CD4-positive, alpha-beta T cell (primary cell): ENCODE data around the gene SMIM28. TPM values are rescaled to one million over a fixed set of nuclear protein-coding genes. Genes with fewer than 3 reads are reported as not detected.

ENCODE experiments used
- ATAC-seq: fragments of 200-7000 bp; cut with Tn5 transposase; one replicate; pipeline ENCODE4 v1.10.0; 2022; ENCODE audit warnings: mild to moderate bottlenecking; ENCODE audit not compliant: poor library complexity
- CTCF ChIA-PET: fragments of 350-600 bp; sonication (Branson Sonifier 250); formaldehyde crosslinking; loops from one replicate; lab custom pipeline; 2021; ENCODE audit warnings: antibody characterized with exemption, inconsistent platforms; lab: Charles Lee
- POLR2A ChIA-PET: fragments of 350-600 bp; sonication (Branson Sonifier 250); formaldehyde crosslinking; loops from one replicate; lab custom pipeline; 2021; ENCODE audit warnings: antibody characterized with exemption, inconsistent platforms; lab: Charles Lee
- DNase-seq, 14 experiments: peaks; one replicate each; pipeline ENCODE4 v3.0.0-alpha.2; 2013 to 2020; ENCODE audit warnings: mixed read lengths in 2 of 14
- H3K27ac ChIP-seq, 2 donors: one replicate each; pipeline versions ENCODE4 v1.5.1 to v1.7.0; 2013; ENCODE audit warnings: low read length in 2 of 2, low read depth in 1 of 2, mild to moderate bottlenecking in 1 of 2
- H3K27me3 ChIP-seq, 2 experiments: 1 replicate in 1 of 2; 2 replicates in 1 of 2; pipeline versions ENCODE4 v1.6.1 to v1.7.0; 2013; ENCODE audit warnings: low read length in 2 of 2, control low read depth in 1 of 2, mild to moderate bottlenecking in 1 of 2, moderate library complexity in 1 of 2; ENCODE audit not compliant: insufficient read depth in 2 of 2, control insufficient read depth in 1 of 2
- H3K36me3 ChIP-seq: one replicate; pipeline ENCODE4 v1.6.1; 2013; ENCODE audit warnings: low read length, control low read depth; ENCODE audit not compliant: insufficient read depth
- H3K4me1 ChIP-seq: one replicate; pipeline ENCODE4 v1.6.1; 2013; ENCODE audit warnings: low read length, control low read depth; ENCODE audit not compliant: insufficient read depth
- H3K4me3 ChIP-seq: one replicate; pipeline ENCODE4 v1.5.1; 2013; ENCODE audit warnings: mild to moderate bottlenecking, low read length, moderate library complexity
- H3K9me3 ChIP-seq, 2 experiments: 1 replicate in 1 of 2; 2 replicates in 1 of 2; pipeline versions ENCODE4 v1.6.1 to v1.7.0; 2013; ENCODE audit warnings: low read length in 2 of 2, mild to moderate bottlenecking in 2 of 2, control low read depth in 1 of 2, moderate library complexity in 1 of 2; ENCODE audit not compliant: control insufficient read depth in 1 of 2, insufficient read depth in 1 of 2
- H3K27ac Mint-ChIP-seq: one replicate; pipeline ENCODE4 v1.8.0; 2020; ENCODE audit warnings: mixed read lengths
- H3K27me3 Mint-ChIP-seq: one replicate; pipeline ENCODE4 v1.8.0; 2021; ENCODE audit warnings: mixed read lengths
- H3K36me3 Mint-ChIP-seq: one replicate; pipeline ENCODE4 v1.8.0; 2021; ENCODE audit warnings: low read depth, mixed read lengths
- H3K4me1 Mint-ChIP-seq: one replicate; pipeline ENCODE4 v1.8.0; 2021; ENCODE audit warnings: low read depth, mixed read lengths
- H3K4me3 Mint-ChIP-seq: one replicate; pipeline ENCODE4 v1.8.0; 2020; ENCODE audit warnings: mild to moderate bottlenecking, mixed read lengths
- H3K9me3 Mint-ChIP-seq: one replicate; pipeline ENCODE4 v1.8.0; 2020; ENCODE audit warnings: mixed read lengths
- CTCF ChIP-seq: fragments of 200-600 bp; IDR thresholded peaks from one replicate; pipeline ENCODE4 v1.8.0; 2022; ENCODE audit warnings: antibody characterized with exemption, mild to moderate bottlenecking
- intact Hi-C, 2 experiments: fragments of 100-400 bp; cut with DNase I in 1 of 2; cut with micrococcal nuclease in 1 of 2; formaldehyde crosslinking; loops; one replicate each; pipeline versions ENCODE4 v1.15.1 to v1.9.0; 2023 to 2025; cut with DNase I, micrococcal nuclease
- total RNA-seq, 174 experiments: library from RNA in 2 of 174; stranded (reverse) in 2 of 174; gene quantifications; one replicate each; pipeline ENCODE4 v1.2.3 and lab custom pipeline; 2021 to 2026

SMIM28 gene
- total RNA-seq, 2 experiments from 2014 or later = not detected

- intact Hi-C loops = loop anchor here in 1 of 2 experiments (5.0 kb wide), 2 partner anchors 309 to 341 kb away; no protein-coding TSS in a partner anchor
- POLR2A ChIA-PET = no interaction called here
- H3K9me3 Mint-ChIP-seq = no peaks in the 10 kb centered on the region
Observed at GRCh38 chr6:138426500-138427123, 48.9 kb downstream of the SMIM28 start.

GRCh38 chr6:138427701-138428100 lies 50.0 kb downstream of the SMIM28 start:
- no peaks in the 10 kb centered on the region for H3K36me3 ChIP-seq
- H3K27ac Mint-ChIP-seq = no peak overlapping the region
- intact Hi-C loops = loop anchor here (2.0 to 5.0 kb wide), 3 partner anchors 163 to 340 kb away; no protein-coding TSS in a partner anchor
- no peak overlapping the region for H3K4me3 ChIP-seq
- peaks cover 15% of the 10 kb centered on the region for H3K4me1 Mint-ChIP-seq
- H3K4me1 ChIP-seq = peaks cover 3% of the 10 kb centered on the region
- H3K27me3 Mint-ChIP-seq = no peaks in the 10 kb centered on the region
- no peaks in the 10 kb centered on the region for H3K36me3 Mint-ChIP-seq
- no peaks in the 10 kb centered on the region for H3K9me3 ChIP-seq
- H3K27me3 ChIP-seq = no peaks in the 10 kb centered on the region
- no peak overlapping the region for H3K4me3 Mint-ChIP-seq
- DNase-seq (no peak), ATAC-seq (no peak)
- CTCF ChIA-PET = interaction anchor here (0.6 to 0.9 kb wide), 3 partner anchors 90 to 112 kb away, joined by 3 to 5 read pairs (median 3); no protein-coding TSS in a partner anchor
- TF ChIP-seq CTCF = no peak
- H3K9me3 Mint-ChIP-seq = no peaks in the 10 kb centered on the region
- POLR2A ChIA-PET = no interaction called here
- no peak overlapping the region for H3K27ac ChIP-seq

More at GRCh38 chr6:138426500-138427123, 48.9 kb downstream of the SMIM28 start:
- no peak for DNase-seq
- H3K27ac ChIP-seq = no peak overlapping the region
- H3K4me3 ChIP-seq = no peak overlapping the region
- H3K9me3 ChIP-seq = no peaks in the 10 kb centered on the region
- peaks cover 3% of the 10 kb centered on the region for H3K4me1 ChIP-seq
- CTCF ChIA-PET = interaction anchor here (0.8 to 0.9 kb wide), 2 partner anchors 91 to 92 kb away, joined by 3 to 5 read pairs; no protein-coding TSS in a partner anchor
- no peak for ATAC-seq
- Mint-ChIP-seq H3K36me3 (no peaks in the 10 kb centered on the region), H3K4me3 (no peak overlapping the region), H3K4me1 (peaks cover 15% of the 10 kb centered on the region), H3K27me3 (no peaks in the 10 kb centered on the region), H3K27ac (no peak overlapping the region)
- TF ChIP-seq CTCF = no peak
- H3K27me3 ChIP-seq = no peaks in the 10 kb centered on the region
- no peaks in the 10 kb centered on the region for H3K36me3 ChIP-seq

GRCh38 chr6:138428944-138429598 lies 51.4 kb downstream of the SMIM28 start:
- DNase-seq = peak in 4 of 14 experiments; percentile 36 to 71 (median 66)
- ATAC-seq = peak; percentile 58
- H3K9me3 ChIP-seq = no peaks in the 10 kb centered on the region

More at GRCh38 chr6:138428944-138429598, 51.4 kb downstream of the SMIM28 start:
- Mint-ChIP-seq H3K27me3 (no peaks in the 10 kb centered on the region), H3K4me1 (peaks cover 6% of the 10 kb centered on the region), H3K27ac (no peak overlapping the region), H3K36me3 (no peaks in the 10 kb centered on the region), H3K4me3 (no peak overlapping the region), H3K9me3 (no peaks in the 10 kb centered on the region)
- ChIA-PET POLR2A (interaction anchor here (1.0 kb wide), 1 partner anchor 27 kb away, joined by 5 read pairs; no protein-coding TSS in a partner anchor), CTCF (interaction anchor here (0.6 to 2.0 kb wide), 7 partner anchors 24 to 92 kb away, joined by 3 to 11 read pairs (median 4); no protein-coding TSS in a partner anchor)
- intact Hi-C loops = loop anchor here (1.0 to 5.0 kb wide), 5 partner anchors 80 to 338 kb away; no protein-coding TSS in a partner anchor
- Histone ChIP-seq H3K4me3 (no peak overlapping the region), H3K4me1 (peaks cover 3% of the 10 kb centered on the region), H3K27ac (no peak overlapping the region), H3K27me3 (no peaks in the 10 kb centered on the region), H3K36me3 (no peaks in the 10 kb centered on the region)
- TF ChIP-seq CTCF = peak; percentile 86
